Measurements from ENCODE around the gene ATOH8.

Gene ATOH8

GRCh38 chr2:85791704-85792565 lies 38.1 kb downstream of the ATOH8 start:
- Histone ChIP-seq H2AK5ac (ENCODE audit: low read length) (no peak overlapping the region), H2BK120ac (ENCODE audit: insufficient read depth, low read length, poor library complexity) (no peak overlapping the region), H3K27ac (ENCODE audit: low read depth, low read length) (no peak overlapping the region), H3K36me3 (ENCODE audit: control insufficient read depth in 1 of 2, insufficient read depth in 2 of 2, low read length in 2 of 2) (no peaks in the 10 kb centered on the region), H3K4me2 (ENCODE audit: low read length) (no peak overlapping the region), H4K8ac (ENCODE audit: low read depth, low read length) (no peak overlapping the region), H3K79me1 (ENCODE audit: low read length) (no peaks in the 10 kb centered on the region), H3K14ac (ENCODE audit: low read length) (no peak overlapping the region), H3K9me3 (ENCODE audit: insufficient read depth, low read depth, low read length) (peaks cover 3% of the 10 kb centered on the region), H2AFZ (ENCODE audit: insufficient read depth, low read length, poor library complexity) (no peak overlapping the region), H4K12ac (ENCODE audit: low read depth, low read length) (no peak overlapping the region), H3K23ac (ENCODE audit: low read length) (no peak overlapping the region), H4K91ac (ENCODE audit: low read depth, low read length) (no peak overlapping the region), H3K18ac (ENCODE audit: low read length) (no peak overlapping the region), H3K4ac (ENCODE audit: low read depth, low read length) (no peak overlapping the region), H2BK5ac (ENCODE audit: low read depth, low read length, poor library complexity) (no peak overlapping the region), H3K27me3 (ENCODE audit: insufficient read depth, low read length) (no peaks in the 10 kb centered on the region), H3K4me1 (ENCODE audit: control insufficient read depth in 1 of 2, insufficient read depth in 2 of 2, low read length in 2 of 2) (peaks cover 4% of the 10 kb centered on the region in 2 experiments), H3K4me3 (ENCODE audit: low read depth, low read length) (no peak overlapping the region), H3K79me2 (ENCODE audit: control insufficient read depth, insufficient read depth, low read length, poor library complexity) (no peaks in the 10 kb centered on the region), H3K9ac (ENCODE audit: low read length) (no peak overlapping the region), H2BK12ac (ENCODE audit: low read length) (no peak overlapping the region)
- WGBS (ENCODE audit: extremely low coverage, insufficient coverage, insufficient read length), result no CpG with 5 or more reads among the region's 22 CpGs
- no peak for DNase-seq

GRCh38 chr2:85792783-85793441 lies 39.1 kb downstream of the ATOH8 start:
- Histone ChIP-seq H3K18ac (ENCODE audit: low read length) (no peak overlapping the region), H2AFZ (ENCODE audit: insufficient read depth, low read length, poor library complexity) (no peak overlapping the region), H2AK5ac (ENCODE audit: low read length) (no peak overlapping the region), H4K8ac (ENCODE audit: low read depth, low read length) (no peak overlapping the region), H3K4me3 (ENCODE audit: low read depth, low read length) (no peak overlapping the region), H2BK5ac (ENCODE audit: low read depth, low read length, poor library complexity) (no peak overlapping the region), H3K4me2 (ENCODE audit: low read length) (no peak overlapping the region), H2BK120ac (ENCODE audit: insufficient read depth, low read length, poor library complexity) (no peak overlapping the region), H3K23ac (ENCODE audit: low read length) (no peak overlapping the region), H3K27me3 (ENCODE audit: insufficient read depth, low read length) (no peaks in the 10 kb centered on the region), H3K9me3 (ENCODE audit: insufficient read depth, low read depth, low read length) (peaks cover 3% of the 10 kb centered on the region), H3K9ac (ENCODE audit: low read length) (no peak overlapping the region), H4K91ac (ENCODE audit: low read depth, low read length) (no peak overlapping the region), H3K79me2 (ENCODE audit: control insufficient read depth, insufficient read depth, low read length, poor library complexity) (no peaks in the 10 kb centered on the region), H3K79me1 (ENCODE audit: low read length) (no peaks in the 10 kb centered on the region), H3K4me1 (ENCODE audit: control insufficient read depth in 1 of 2, insufficient read depth in 2 of 2, low read length in 2 of 2) (peaks cover 4% of the 10 kb centered on the region in 2 experiments), H2BK12ac (ENCODE audit: low read length) (peak overlapping the region; percentile 76), H3K4ac (ENCODE audit: low read depth, low read length) (no peak overlapping the region), H3K36me3 (ENCODE audit: control insufficient read depth in 1 of 2, insufficient read depth in 2 of 2, low read length in 2 of 2) (no peaks in the 10 kb centered on the region), H3K14ac (ENCODE audit: low read length) (peak overlapping the region; percentile 52), H3K27ac (ENCODE audit: low read depth, low read length) (no peak overlapping the region), H4K12ac (ENCODE audit: low read depth, low read length) (no peak overlapping the region)
- peak; percentile 40 to 78 for DNase-seq
- WGBS (ENCODE audit: extremely low coverage, insufficient coverage, insufficient read length), result no CpG with 5 or more reads among the region's 8 CpGs

GRCh38 chr2:85793584-85793983 lies 39.8 kb downstream of the ATOH8 start:
- H3K18ac ChIP-seq (ENCODE audit: low read length), result no peak overlapping the region
- no peak overlapping the region for H3K14ac ChIP-seq (ENCODE audit: low read length)
- H4K12ac ChIP-seq (ENCODE audit: low read depth, low read length), result no peak overlapping the region
- no peak overlapping the region for H2BK12ac ChIP-seq (ENCODE audit: low read length)
- H3K9ac ChIP-seq (ENCODE audit: low read length), result no peak overlapping the region
- no peak overlapping the region for H3K23ac ChIP-seq (ENCODE audit: low read length)
- no peaks in the 10 kb centered on the region for H3K36me3 ChIP-seq (ENCODE audit: control insufficient read depth in 1 of 2, insufficient read depth in 2 of 2, low read length in 2 of 2)
- H2AFZ ChIP-seq (ENCODE audit: insufficient read depth, low read length, poor library complexity), result no peak overlapping the region
- no peaks in the 10 kb centered on the region for H3K27me3 ChIP-seq (ENCODE audit: insufficient read depth, low read length)
- no peak overlapping the region for H4K91ac ChIP-seq (ENCODE audit: low read depth, low read length)
- H2BK120ac ChIP-seq (ENCODE audit: insufficient read depth, low read length, poor library complexity), result no peak overlapping the region
- DNase-seq, result peak; percentile 31 to 72
- H3K27ac ChIP-seq (ENCODE audit: low read depth, low read length), result no peak overlapping the region
- no CpG with 5 or more reads among the region's 4 CpGs for WGBS (ENCODE audit: extremely low coverage, insufficient coverage, insufficient read length)
- no peak overlapping the region for H4K8ac ChIP-seq (ENCODE audit: low read depth, low read length)
- no peaks in the 10 kb centered on the region for H3K79me1 ChIP-seq (ENCODE audit: low read length)
- H3K9me3 ChIP-seq (ENCODE audit: insufficient read depth, low read depth, low read length), result peaks cover 3% of the 10 kb centered on the region
- no peak overlapping the region for H3K4me3 ChIP-seq (ENCODE audit: low read depth, low read length)
- H2AK5ac ChIP-seq (ENCODE audit: low read length), result no peak overlapping the region
- no peaks in the 10 kb centered on the region for H3K79me2 ChIP-seq (ENCODE audit: control insufficient read depth, insufficient read depth, low read length, poor library complexity)
- no peak overlapping the region for H2BK5ac ChIP-seq (ENCODE audit: low read depth, low read length, poor library complexity)
- H3K4ac ChIP-seq (ENCODE audit: low read depth, low read length), result no peak overlapping the region
- no peak overlapping the region for H3K4me2 ChIP-seq (ENCODE audit: low read length)
- H3K4me1 ChIP-seq (ENCODE audit: control insufficient read depth in 1 of 2, insufficient read depth in 2 of 2, low read length in 2 of 2), result peaks cover 4% of the 10 kb centered on the region in 2 experiments

GRCh38 chr2:85794038-85794441 lies 40.2 kb downstream of the ATOH8 start:
- H2AK5ac ChIP-seq (ENCODE audit: low read length), result no peak overlapping the region
- H3K23ac ChIP-seq (ENCODE audit: low read length), result no peak overlapping the region
- no peak overlapping the region for H2BK5ac ChIP-seq (ENCODE audit: low read depth, low read length, poor library complexity)
- no peak overlapping the region for H3K4me2 ChIP-seq (ENCODE audit: low read length)
- H2AFZ ChIP-seq (ENCODE audit: insufficient read depth, low read length, poor library complexity), result no peak overlapping the region
- DNase-seq, result no peak
- H4K8ac ChIP-seq (ENCODE audit: low read depth, low read length), result no peak overlapping the region
- WGBS (ENCODE audit: extremely low coverage, insufficient coverage, insufficient read length), result no CpG with 5 or more reads among the region's 3 CpGs
- no peak overlapping the region for H3K4me3 ChIP-seq (ENCODE audit: low read depth, low read length)
- H3K18ac ChIP-seq (ENCODE audit: low read length), result no peak overlapping the region
- no peaks in the 10 kb centered on the region for H3K36me3 ChIP-seq (ENCODE audit: control insufficient read depth in 1 of 2, insufficient read depth in 2 of 2, low read length in 2 of 2)
- no peak overlapping the region for H3K9ac ChIP-seq (ENCODE audit: low read length)
- H4K91ac ChIP-seq (ENCODE audit: low read depth, low read length), result no peak overlapping the region
- no peaks in the 10 kb centered on the region for H3K27me3 ChIP-seq (ENCODE audit: insufficient read depth, low read length)
- no peak overlapping the region for H2BK12ac ChIP-seq (ENCODE audit: low read length)
- H3K79me2 ChIP-seq (ENCODE audit: control insufficient read depth, insufficient read depth, low read length, poor library complexity), result no peaks in the 10 kb centered on the region
- no peak overlapping the region for H4K12ac ChIP-seq (ENCODE audit: low read depth, low read length)
- no peak overlapping the region for H3K27ac ChIP-seq (ENCODE audit: low read depth, low read length)
- H3K79me1 ChIP-seq (ENCODE audit: low read length), result no peaks in the 10 kb centered on the region
- no peak overlapping the region for H3K14ac ChIP-seq (ENCODE audit: low read length)
- H3K9me3 ChIP-seq (ENCODE audit: insufficient read depth, low read depth, low read length), result peaks cover 3% of the 10 kb centered on the region
- H2BK120ac ChIP-seq (ENCODE audit: insufficient read depth, low read length, poor library complexity), result no peak overlapping the region
- H3K4me1 ChIP-seq (ENCODE audit: control insufficient read depth in 1 of 2, insufficient read depth in 2 of 2, low read length in 2 of 2), result peaks cover 4% of the 10 kb centered on the region in 2 experiments
- H3K4ac ChIP-seq (ENCODE audit: low read depth, low read length), result no peak overlapping the region
